Spinal cord (tissue), 10 donors: ENCODE results near the gene PKHD1. TPM values are rescaled to one million over a fixed set of nuclear protein-coding genes. Genes with fewer than 3 reads are reported as not detected.

Experiments
- DNase-seq, 6 donors: peaks; one replicate each; pipeline versions ENCODE4 v3.0.0 to v3.0.0-alpha.2; 2013 to 2015; ENCODE audit warnings: low spot score in 6 of 6, low read depth in 4 of 6
- H3K27ac ChIP-seq: one replicate; pipeline ENCODE4 v1.5.1; 2013; ENCODE audit warnings: low read depth, low read length, control low read depth
- H3K27me3 ChIP-seq: one replicate; pipeline ENCODE4 v1.6.1; 2013; ENCODE audit warnings: low read length; ENCODE audit not compliant: control insufficient read depth, insufficient read depth
- H3K36me3 ChIP-seq: one replicate; pipeline ENCODE4 v1.6.1; 2013; ENCODE audit warnings: low read length; ENCODE audit not compliant: control insufficient read depth, insufficient read depth
- H3K4me1 ChIP-seq: one replicate; pipeline ENCODE4 v1.6.1; 2013; ENCODE audit warnings: low read length; ENCODE audit not compliant: control insufficient read depth, insufficient read depth
- H3K4me3 ChIP-seq: one replicate; pipeline ENCODE4 v1.5.1; 2013; ENCODE audit warnings: low read depth, low read length, control low read depth
- H3K9me3 ChIP-seq: one replicate; pipeline ENCODE4 v1.6.1; 2013; ENCODE audit warnings: low read length; ENCODE audit not compliant: control insufficient read depth, insufficient read depth
- WGBS: methylation state at CpG from one replicate; pipeline ENCODE4 v1.1.5; 2013; ENCODE audit warnings: missing lambda C conversion rate; ENCODE audit not compliant: insufficient coverage; 5-methylcytosine and 5-hydroxymethylcytosine counted together
- long read RNA-seq, 4 donors: transcript quantifications; one replicate each; lab custom pipeline, GENCODE V29; 2026
- polyA plus RNA-seq, 2 donors: library from polyadenylated mRNA; unstranded; fragments of 120-200 nt; gene quantifications; one replicate each; pipeline ENCODE4 v1.2.1, GENCODE V29; 2013; ENCODE audit not compliant: insufficient read length in 2 of 2
- total RNA-seq, 2 donors: library from RNA; depleted of rRNA in 1 of 2; stranded (reverse); fragments of 120-200 nt in 1 of 2; fragments of >200 nt in 1 of 2; gene quantifications; one replicate each; pipeline versions ENCODE4 v1.2.3 to v1.2.4, GENCODE V29; 2013 to 2014
- donor health status: healthy.

PKHD1 gene, protein sequence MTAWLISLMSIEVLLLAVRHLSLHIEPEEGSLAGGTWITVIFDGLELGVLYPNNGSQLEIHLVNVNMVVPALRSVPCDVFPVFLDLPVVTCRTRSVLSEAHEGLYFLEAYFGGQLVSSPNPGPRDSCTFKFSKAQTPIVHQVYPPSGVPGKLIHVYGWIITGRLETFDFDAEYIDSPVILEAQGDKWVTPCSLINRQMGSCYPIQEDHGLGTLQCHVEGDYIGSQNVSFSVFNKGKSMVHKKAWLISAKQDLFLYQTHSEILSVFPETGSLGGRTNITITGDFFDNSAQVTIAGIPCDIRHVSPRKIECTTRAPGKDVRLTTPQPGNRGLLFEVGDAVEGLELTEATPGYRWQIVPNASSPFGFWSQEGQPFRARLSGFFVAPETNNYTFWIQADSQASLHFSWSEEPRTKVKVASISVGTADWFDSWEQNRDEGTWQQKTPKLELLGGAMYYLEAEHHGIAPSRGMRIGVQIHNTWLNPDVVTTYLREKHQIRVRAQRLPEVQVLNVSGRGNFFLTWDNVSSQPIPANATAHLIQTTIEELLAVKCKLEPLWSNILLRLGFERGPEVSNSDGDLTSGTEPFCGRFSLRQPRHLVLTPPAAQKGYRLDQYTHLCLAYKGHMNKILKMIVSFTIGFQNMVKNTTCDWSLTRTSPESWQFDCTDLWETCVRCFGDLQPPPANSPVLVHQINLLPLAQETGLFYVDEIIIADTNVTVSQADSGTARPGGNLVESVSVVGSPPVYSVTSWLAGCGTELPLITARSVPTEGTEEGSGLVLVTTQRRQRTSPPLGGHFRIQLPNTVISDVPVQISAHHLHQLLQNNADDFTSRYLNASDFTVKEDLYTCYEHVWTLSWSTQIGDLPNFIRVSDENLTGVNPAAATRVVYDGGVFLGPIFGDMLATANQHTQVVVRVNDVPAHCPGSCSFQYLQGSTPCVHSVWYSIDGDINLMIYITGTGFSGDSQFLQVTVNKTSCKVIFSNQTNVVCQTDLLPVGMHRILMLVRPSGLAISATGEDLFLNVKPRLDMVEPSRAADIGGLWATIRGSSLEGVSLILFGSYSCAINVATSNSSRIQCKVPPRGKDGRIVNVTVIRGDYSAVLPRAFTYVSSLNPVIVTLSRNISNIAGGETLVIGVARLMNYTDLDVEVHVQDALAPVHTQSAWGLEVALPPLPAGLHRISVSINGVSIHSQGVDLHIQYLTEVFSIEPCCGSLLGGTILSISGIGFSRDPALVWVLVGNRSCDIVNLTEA (N-terminal part only)
- total RNA-seq (under 1 TPM; 0.10 to 0.11 TPM), polyA plus RNA-seq (under 1 TPM; 0.16 to 0.20 TPM)
- long read RNA-seq, donor 1 = 0 reads
- long read RNA-seq, donor 2 = 0 reads
- long read RNA-seq, donor 3 = 0 reads
- long read RNA-seq, donor 4 = 0 reads

DNA sequence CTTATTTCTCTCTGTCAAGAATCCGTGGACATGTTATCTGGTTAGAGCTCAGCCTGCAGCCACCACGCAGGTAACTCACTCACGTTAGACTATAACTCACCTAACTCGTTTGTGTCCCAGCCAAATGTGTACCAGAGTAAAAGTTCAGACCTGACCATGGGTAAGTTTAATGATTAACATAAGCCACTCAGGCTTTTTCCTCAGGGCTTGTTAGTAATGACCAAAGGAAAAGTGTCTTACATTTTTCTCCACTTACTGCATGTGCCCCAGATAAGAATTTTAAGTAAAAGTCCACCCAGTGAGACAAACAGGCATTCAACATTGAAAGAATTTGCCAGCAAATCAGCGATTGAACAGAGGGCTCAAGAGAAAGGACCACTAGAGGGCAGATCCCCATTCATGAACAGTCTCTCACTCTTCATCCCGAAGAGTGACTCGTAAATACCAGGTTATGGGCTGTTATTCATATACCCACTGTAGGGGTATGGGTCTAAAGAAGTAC, at the start of gene PKHD1:
Gene PKHD1, minus strand, starts transcription at position 116 of the 502 bp plus-strand sequence. CDS start 2,680 bp downstream, outside the sequence.
- WGBS = 56% methylated on average over 1 of the region's 7 CpGs
- H3K4me3 ChIP-seq = no peak within 1 kb of the TSS
- no peaks in the 10 kb centered on the region for H3K27me3 ChIP-seq
- DNase-seq = no peak
- no peaks in the 10 kb centered on the region for H3K4me1 ChIP-seq
- no peaks in the 10 kb centered on the region for H3K9me3 ChIP-seq
- no peaks in the 10 kb centered on the region for H3K36me3 ChIP-seq
- no peak within 1 kb of the TSS for H3K27ac ChIP-seq

DNA sequence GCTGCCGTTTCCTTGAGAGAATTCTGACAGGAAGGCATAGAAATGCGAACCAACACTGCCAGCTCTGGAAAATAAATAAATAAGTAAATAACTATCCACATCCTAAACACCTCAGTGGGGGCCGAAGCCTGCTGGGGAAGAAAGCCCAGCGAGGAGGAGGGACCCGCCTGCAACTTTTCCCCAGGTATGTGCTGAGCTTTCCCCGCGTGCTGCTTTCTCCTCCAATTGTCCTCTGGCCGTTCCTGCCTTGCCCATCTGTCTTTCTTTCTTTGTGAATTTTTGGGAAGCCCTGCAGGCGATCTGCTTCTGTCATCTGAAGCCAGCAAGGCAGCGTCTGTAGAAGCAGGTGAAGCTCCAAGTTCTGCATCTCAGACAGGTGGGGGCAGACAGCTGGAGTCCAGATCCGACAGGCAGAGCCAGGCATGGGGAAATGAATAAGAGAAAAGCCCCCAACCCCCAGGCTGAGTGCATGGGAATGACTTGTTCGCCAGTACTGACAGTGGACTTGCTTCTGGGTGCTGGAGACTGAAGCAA, 49.6 kb upstream of the PKHD1 start:
- H3K27me3 ChIP-seq = peaks cover 2% of the 10 kb centered on the region
- H3K36me3 ChIP-seq = no peaks in the 10 kb centered on the region
- H3K4me3 ChIP-seq = no peak overlapping the region
- peaks cover 5% of the 10 kb centered on the region for H3K4me1 ChIP-seq
- no peaks in the 10 kb centered on the region for H3K9me3 ChIP-seq
- WGBS = 43% methylated on average over 5 of the region's 12 CpGs
- no peak overlapping the region for H3K27ac ChIP-seq
- peak in 2 of 6 donors; percentile 11 to 13 for DNase-seq

DNA sequence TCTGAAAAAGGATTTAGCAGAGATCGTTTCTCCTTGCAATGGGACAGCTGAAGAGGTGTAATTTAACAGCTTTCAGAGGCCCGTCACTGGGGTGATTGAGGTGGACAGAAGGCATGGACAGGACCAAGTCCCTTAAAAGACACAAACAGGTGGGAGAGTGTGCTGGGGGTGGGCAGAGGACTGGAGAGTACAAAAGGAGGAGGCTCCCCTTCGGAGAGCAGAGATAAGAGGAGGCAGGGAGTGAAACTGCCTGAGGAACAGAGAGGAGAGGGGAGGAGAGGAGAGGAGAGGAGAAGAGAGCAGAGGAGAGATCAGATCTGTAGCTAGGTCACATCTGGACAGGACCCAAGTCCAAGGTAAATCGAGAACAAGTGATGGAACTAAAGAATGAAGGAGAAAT, 48.6 kb upstream of the PKHD1 start:
- H3K4me3 ChIP-seq = no peak overlapping the region
- no peaks in the 10 kb centered on the region for H3K36me3 ChIP-seq
- peaks cover 5% of the 10 kb centered on the region for H3K4me1 ChIP-seq
- no peak for DNase-seq
- H3K9me3 ChIP-seq = no peaks in the 10 kb centered on the region
- no peak overlapping the region for H3K27ac ChIP-seq
- H3K27me3 ChIP-seq = peaks cover 2% of the 10 kb centered on the region
- 78% methylated on average over 4 of the region's 4 CpGs for WGBS

DNA sequence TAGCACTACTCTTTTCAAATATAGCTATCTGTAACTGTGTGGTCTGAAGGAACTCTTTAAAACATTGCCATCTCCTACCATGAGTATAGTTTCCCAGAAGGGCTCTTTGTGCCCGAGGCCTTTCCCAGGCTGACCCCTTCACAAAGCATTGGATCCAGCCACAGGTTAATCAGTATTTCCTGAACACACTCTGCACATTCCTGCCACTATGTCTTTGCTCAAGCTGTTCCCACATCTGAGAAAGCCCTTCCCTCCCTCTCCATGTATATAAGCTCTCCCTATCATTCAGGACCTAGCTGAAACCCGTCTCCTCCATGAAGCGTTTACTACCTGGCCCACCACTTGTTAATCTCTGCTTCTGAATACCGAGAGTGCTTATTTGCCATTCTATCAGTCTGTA, 47.8 kb upstream of the PKHD1 start:
- Histone ChIP-seq H3K36me3 (no peaks in the 10 kb centered on the region), H3K27ac (no peak overlapping the region), H3K4me1 (peaks cover 5% of the 10 kb centered on the region), H3K9me3 (no peaks in the 10 kb centered on the region), H3K4me3 (no peak overlapping the region), H3K27me3 (peaks cover 2% of the 10 kb centered on the region)
- no peak for DNase-seq
- WGBS = 100% methylated on average over 1 of the region's 4 CpGs

DNA sequence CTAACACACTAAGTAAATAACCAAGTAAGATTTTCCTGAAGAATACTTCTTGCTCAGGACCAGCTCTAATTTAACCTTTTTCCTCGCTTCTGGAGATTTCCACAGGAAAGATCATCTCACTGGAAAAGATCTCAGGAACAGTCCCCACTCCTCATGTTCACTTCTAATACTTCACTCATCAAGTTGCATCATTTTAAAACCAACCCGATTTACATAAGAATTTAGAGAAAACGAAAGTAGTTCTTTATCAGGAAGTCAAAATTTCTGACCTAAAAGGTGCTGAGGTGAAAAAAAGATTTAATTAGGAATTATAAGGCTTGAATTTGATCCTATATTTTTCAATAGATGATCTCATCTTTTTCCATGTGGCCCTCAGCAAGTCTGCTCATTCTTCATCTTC, 46.6 kb upstream of the PKHD1 start:
- Histone ChIP-seq H3K4me1 (peaks cover 5% of the 10 kb centered on the region), H3K4me3 (no peak overlapping the region), H3K36me3 (no peaks in the 10 kb centered on the region), H3K27ac (no peak overlapping the region), H3K27me3 (peaks cover 2% of the 10 kb centered on the region), H3K9me3 (no peaks in the 10 kb centered on the region)
- 88% methylated on average over 1 of the region's 3 CpGs for WGBS
- DNase-seq = no peak

DNA sequence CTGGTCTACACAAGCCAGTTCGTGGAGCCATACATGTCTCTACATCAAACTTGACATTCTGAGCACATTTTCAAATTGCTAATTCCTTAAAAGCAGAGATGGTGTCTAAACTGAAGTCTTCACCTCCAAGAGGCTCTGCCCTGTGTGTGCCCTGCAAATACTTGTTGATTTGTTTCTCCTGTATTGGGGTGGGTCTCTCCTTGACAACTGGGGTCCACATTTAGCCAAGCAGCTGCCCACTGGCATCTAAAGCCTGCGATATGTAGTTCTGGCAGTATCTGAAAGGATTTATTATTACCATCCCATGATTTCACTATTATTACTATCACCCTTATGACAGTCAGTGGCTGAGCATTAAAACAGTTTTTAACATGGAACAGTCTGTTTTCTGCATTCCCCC, 45.9 kb upstream of the PKHD1 start:
- Histone ChIP-seq H3K4me1 (peaks cover 5% of the 10 kb centered on the region), H3K27ac (no peak overlapping the region), H3K4me3 (no peak overlapping the region), H3K27me3 (peaks cover 2% of the 10 kb centered on the region), H3K36me3 (no peaks in the 10 kb centered on the region), H3K9me3 (no peaks in the 10 kb centered on the region)
- WGBS = no CpG with 5 or more reads among the region's 2 CpGs
- no peak for DNase-seq

DNA sequence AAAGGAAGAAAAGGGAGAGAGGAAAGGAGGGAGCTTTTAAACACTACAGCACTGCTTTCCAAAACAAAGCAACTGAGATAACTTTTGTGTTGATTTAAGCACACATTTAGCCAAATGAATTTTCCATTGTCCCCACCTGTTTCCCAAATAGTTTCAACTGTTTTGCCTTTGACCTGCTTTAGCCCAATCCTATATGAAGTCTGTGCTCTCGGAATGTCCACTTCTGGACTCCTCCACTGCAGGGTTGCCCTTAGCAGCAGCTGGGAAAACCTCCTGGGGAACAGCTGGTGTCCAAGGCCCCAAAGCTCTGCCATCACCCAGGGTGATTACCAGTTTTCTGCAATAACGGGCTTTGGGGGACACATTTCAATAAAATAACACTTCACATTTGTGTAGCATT, 44.9 kb upstream of the PKHD1 start:
- Histone ChIP-seq H3K27me3 (peaks cover 2% of the 10 kb centered on the region), H3K9me3 (no peaks in the 10 kb centered on the region), H3K4me1 (peaks cover 5% of the 10 kb centered on the region), H3K4me3 (no peak overlapping the region), H3K27ac (no peak overlapping the region), H3K36me3 (no peaks in the 10 kb centered on the region)
- DNase-seq = no peak
- WGBS = 48% methylated on average over 2 of the region's 2 CpGs

DNA sequence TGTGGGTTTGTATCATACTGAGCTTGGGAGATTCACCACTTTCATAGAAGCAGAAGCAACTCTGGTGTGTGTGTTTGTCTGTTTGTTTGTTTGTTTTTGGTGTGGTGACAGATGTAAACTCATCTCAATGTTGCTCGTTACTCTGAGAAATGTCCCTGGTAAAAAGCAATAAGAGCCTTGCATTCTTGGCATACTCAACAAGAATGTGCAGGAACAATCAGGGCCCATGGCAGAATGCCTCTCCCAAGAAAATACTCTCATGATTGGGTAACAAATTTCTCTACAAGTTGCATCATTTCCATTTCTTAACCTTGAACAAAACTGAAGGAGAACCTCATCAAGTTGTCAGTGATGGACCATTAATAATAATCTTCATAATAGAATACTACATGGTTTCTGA, 43.0 kb upstream of the PKHD1 start:
- no peak for DNase-seq
- Histone ChIP-seq H3K9me3 (no peaks in the 10 kb centered on the region), H3K36me3 (no peaks in the 10 kb centered on the region), H3K4me3 (no peak overlapping the region), H3K27me3 (no peaks in the 10 kb centered on the region), H3K4me1 (no peaks in the 10 kb centered on the region), H3K27ac (no peak overlapping the region)
- 33% methylated on average over 1 of the region's 1 CpG for WGBS

DNA sequence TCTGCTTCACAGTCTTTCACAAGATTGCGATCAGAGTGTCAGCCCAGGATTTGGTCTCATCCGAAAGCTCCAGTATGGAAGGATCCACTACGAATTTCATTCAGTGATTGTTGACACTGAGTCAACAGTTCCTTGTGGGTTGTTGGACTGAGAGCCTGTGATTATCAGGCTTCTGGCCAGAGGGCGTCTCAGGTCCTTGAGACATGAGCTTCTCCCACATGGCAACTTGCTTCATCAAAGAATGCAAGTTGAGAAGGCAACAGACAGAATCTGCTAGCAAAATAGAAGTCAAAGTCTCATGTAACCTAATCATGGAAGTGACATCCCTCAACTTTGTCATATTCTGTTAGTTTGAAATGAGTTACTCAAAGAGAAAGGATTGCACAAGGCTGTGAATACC, 40.5 kb upstream of the PKHD1 start:
- H3K4me3 ChIP-seq = no peak overlapping the region
- H3K9me3 ChIP-seq = no peaks in the 10 kb centered on the region
- H3K36me3 ChIP-seq = no peaks in the 10 kb centered on the region
- no peak for DNase-seq
- no peaks in the 10 kb centered on the region for H3K27me3 ChIP-seq
- H3K27ac ChIP-seq = no peak overlapping the region
- no peaks in the 10 kb centered on the region for H3K4me1 ChIP-seq
- 90% methylated on average over 3 of the region's 4 CpGs for WGBS
